ENCODE results near the gene LRRC58.

Gene LRRC58

DNA sequence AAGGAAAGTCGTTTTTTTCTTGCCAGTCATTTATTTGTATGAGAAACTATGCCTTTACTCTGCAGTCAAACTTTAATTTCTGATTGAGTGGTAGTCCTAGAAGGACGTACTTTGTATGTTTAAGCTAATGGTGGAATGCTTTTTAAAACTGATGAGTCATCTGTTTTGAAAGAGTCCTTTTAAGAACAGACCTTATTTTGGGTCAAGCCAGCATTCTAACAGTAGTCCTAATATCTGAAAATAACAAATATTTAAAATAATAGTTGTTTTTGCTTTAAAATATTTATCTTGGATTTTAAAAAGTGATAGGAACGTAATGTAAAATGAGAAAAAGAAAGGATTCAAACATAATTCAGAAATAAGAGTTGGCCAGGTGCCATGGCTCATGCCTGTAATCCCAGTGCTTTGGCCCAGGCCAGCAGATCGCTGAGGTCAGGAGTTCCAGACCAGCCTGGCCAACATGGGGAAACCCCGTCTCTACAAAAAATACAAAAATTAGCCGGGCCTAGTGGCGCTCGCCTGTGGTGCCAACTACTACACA lies 1.3 kb upstream of the LRRC58 start:
- peak overlapping the region; percentile 90 for H3K4me3 Mint-ChIP-seq
- peaks cover 38% of the 10 kb centered on the region for H3K4me1 Mint-ChIP-seq
- H3K36me3 Mint-ChIP-seq (ENCODE audit: low read depth), result peaks cover 20% of the 10 kb centered on the region
- TF ChIP-seq CTCF (IDR thresholded peaks at IDR 0.05), result no peak
- no peak for DNase-seq
- H3K27me3 Mint-ChIP-seq (ENCODE audit: low read depth, poor library complexity), result peaks cover 12% of the 10 kb centered on the region
- no peaks in the 10 kb centered on the region for H3K9me3 Mint-ChIP-seq
- H3K27ac Mint-ChIP-seq, result peak overlapping the region; percentile 87

GRCh38 chr3:120349855-120350125 lies 636 bp upstream of the LRRC58 start:
- TF ChIP-seq CTCF (IDR thresholded peaks at IDR 0.05), result no peak
- Mint-ChIP-seq H3K4me1 (peaks cover 39% of the 10 kb centered on the region), H3K36me3 (ENCODE audit: low read depth) (peaks cover 27% of the 10 kb centered on the region), H3K4me3 (peak overlapping the region; percentile 90), H3K27me3 (ENCODE audit: low read depth, poor library complexity) (peaks cover 8% of the 10 kb centered on the region), H3K27ac (peak overlapping the region; percentile 98), H3K9me3 (no peaks in the 10 kb centered on the region)
- DNase-seq, result no peak

GRCh38 chr3:120348065-120348990 lies 826 bp downstream of the LRRC58 start:
- no peak for TF ChIP-seq CTCF (IDR thresholded peaks at IDR 0.05)
- Mint-ChIP-seq H3K9me3 (no peaks in the 10 kb centered on the region), H3K27me3 (ENCODE audit: low read depth, poor library complexity) (no peaks in the 10 kb centered on the region), H3K27ac (peak overlapping the region; percentile 49), H3K4me1 (peaks cover 39% of the 10 kb centered on the region), H3K4me3 (peak overlapping the region; percentile 90), H3K36me3 (ENCODE audit: low read depth) (peaks cover 42% of the 10 kb centered on the region)
- no peak for DNase-seq

DNA sequence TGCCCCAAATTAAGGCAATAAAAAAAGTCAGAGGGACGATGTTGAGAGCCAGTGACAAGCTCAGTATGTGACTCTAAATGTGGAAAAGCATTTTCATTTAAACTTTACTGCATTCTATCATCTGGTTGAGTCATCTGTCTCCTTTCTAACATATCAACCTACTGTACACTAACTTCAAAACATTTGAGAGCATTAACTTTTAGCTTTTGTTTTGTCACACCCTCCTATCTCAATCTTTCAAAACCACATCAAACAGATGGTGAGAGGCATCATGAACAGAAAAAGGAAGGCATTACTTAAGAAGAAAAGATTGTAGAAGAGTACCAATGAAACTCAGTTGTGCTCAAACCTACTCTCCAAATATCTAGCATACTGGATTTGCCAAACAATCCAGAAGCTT lies 4.8 kb downstream of the LRRC58 start:
- no peak overlapping the region for H3K4me3 Mint-ChIP-seq
- H3K27me3 Mint-ChIP-seq (ENCODE audit: low read depth, poor library complexity), result no peaks in the 10 kb centered on the region
- no peak overlapping the region for H3K27ac Mint-ChIP-seq
- no peak for DNase-seq
- H3K4me1 Mint-ChIP-seq, result peaks cover 25% of the 10 kb centered on the region
- peaks cover 79% of the 10 kb centered on the region for H3K36me3 Mint-ChIP-seq (ENCODE audit: low read depth)
- no peak for TF ChIP-seq CTCF (IDR thresholded peaks at IDR 0.05)
- peaks cover 29% of the 10 kb centered on the region for H3K9me3 Mint-ChIP-seq

DNA sequence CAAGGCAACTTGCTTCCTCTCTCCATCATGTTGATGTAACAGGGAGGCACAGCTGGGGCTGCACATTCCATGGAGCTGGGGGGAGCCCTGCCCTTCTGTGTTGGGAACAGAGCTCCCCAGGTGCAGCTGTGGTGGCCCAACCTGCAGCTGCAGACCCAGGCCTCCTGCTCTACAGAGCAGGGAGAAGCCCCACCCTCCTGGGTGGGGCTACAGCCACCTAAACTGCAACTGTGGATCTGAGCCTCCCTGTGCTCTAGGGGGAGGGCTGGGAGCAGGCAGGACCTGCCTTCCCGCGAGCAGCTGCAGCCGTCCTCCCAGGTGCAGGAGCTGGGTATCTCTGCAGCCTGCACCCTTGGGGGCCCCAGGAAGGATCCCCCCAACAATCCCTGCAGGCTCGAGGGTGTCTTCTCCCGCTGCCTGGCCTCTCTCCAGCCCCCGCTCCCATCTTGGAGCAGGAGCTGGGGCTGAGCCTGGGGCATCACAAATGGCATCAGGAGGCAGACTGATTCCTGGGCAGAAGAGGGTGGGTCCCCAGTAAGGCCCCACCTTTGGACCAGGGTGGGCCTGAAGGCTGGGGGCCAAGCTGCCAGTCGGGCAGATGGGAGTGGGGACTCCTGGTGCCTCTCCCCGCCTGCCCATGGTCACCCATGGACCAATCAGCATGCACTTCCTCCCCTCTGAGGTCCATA lies 7.4 kb downstream of the LRRC58 start:
- Mint-ChIP-seq H3K4me1 (peaks cover 10% of the 10 kb centered on the region), H3K27me3 (ENCODE audit: low read depth, poor library complexity) (no peaks in the 10 kb centered on the region), H3K27ac (no peak overlapping the region), H3K9me3 (peaks cover 43% of the 10 kb centered on the region), H3K36me3 (ENCODE audit: low read depth) (peaks cover 92% of the 10 kb centered on the region), H3K4me3 (no peak overlapping the region)
- DNase-seq, result no peak
- no peak for TF ChIP-seq CTCF (IDR thresholded peaks at IDR 0.05)
